ENCODE results near the gene ANKRD33B.
A peak's percentile ranks its signal among the peaks of the same experiment; 100 is the strongest.
"Not testable (repeated sequence)": the region's sequence is repeated elsewhere in the genome, so short reads cannot be mapped to it uniquely, and the experiment has no call there.

Gene ANKRD33B

GRCh38 chr5:10559151-10559550 lies 4.7 kb upstream of the ANKRD33B start:
- Histone ChIP-seq H3K4me1 (ENCODE audit: insufficient read depth, low read length) (peaks cover 46% of the 10 kb centered on the region), H3K9me3 (ENCODE audit: control insufficient read depth, insufficient read depth, low read length) (no peaks in the 10 kb centered on the region)

GRCh38 chr5:10559871-10560270 lies 4.0 kb upstream of the ANKRD33B start:
- H3K9ac ChIP-seq (ENCODE audit: low read depth, low read length): no peak overlapping the region
- H3K9me3 ChIP-seq (ENCODE audit: control insufficient read depth, insufficient read depth, low read length): no peaks in the 10 kb centered on the region
- H3K4me1 ChIP-seq (ENCODE audit: insufficient read depth, low read length): peaks cover 41% of the 10 kb centered on the region
- H3K36me3 ChIP-seq (ENCODE audit: insufficient read depth, low read length): no peaks in the 10 kb centered on the region

More at GRCh38 chr5:10559151-10559550, 4.7 kb upstream of the ANKRD33B start:
- no peaks in the 10 kb centered on the region for H3K36me3 ChIP-seq (ENCODE audit: insufficient read depth, low read length)
- no peak overlapping the region for H3K9ac ChIP-seq (ENCODE audit: low read depth, low read length)

- H3K4me1 ChIP-seq (ENCODE audit: insufficient read depth, low read length): peaks cover 20% of the 10 kb centered on the region
- no peaks in the 10 kb centered on the region for H3K9me3 ChIP-seq (ENCODE audit: control insufficient read depth, insufficient read depth, low read length)
- H3K9ac ChIP-seq (ENCODE audit: low read depth, low read length): peak overlapping the region; percentile 67; the same call in 1 of the 2 replicates
- H3K36me3 ChIP-seq (ENCODE audit: insufficient read depth, low read length): no peaks in the 10 kb centered on the region
These were observed 1.4 kb upstream of the ANKRD33B start for GRCh38 chr5:10562201-10563109.

GRCh38 chr5:10563110-10563944 lies 543 bp upstream of the ANKRD33B start:
- H3K4me1 ChIP-seq (ENCODE audit: insufficient read depth, low read length): peaks cover 17% of the 10 kb centered on the region; the same call in 1 of the 2 replicates
- peak overlapping the region; percentile 67 for H3K9ac ChIP-seq (ENCODE audit: low read depth, low read length)
- no peaks in the 10 kb centered on the region for H3K9me3 ChIP-seq (ENCODE audit: control insufficient read depth, insufficient read depth, low read length)
- no peaks in the 10 kb centered on the region for H3K36me3 ChIP-seq (ENCODE audit: insufficient read depth, low read length)

- H3K4me1 ChIP-seq (ENCODE audit: insufficient read depth, low read length): peaks cover 11% of the 10 kb centered on the region; the same call in 1 of the 2 replicates
- H3K36me3 ChIP-seq (ENCODE audit: insufficient read depth, low read length): no peaks in the 10 kb centered on the region
- peak overlapping the region; percentile 72 for H3K9ac ChIP-seq (ENCODE audit: low read depth, low read length)
- no peaks in the 10 kb centered on the region for H3K9me3 ChIP-seq (ENCODE audit: control insufficient read depth, insufficient read depth, low read length)
These were observed 1.2 kb downstream of the ANKRD33B start for GRCh38 chr5:10564838-10565784.

- Histone ChIP-seq H3K4me1 (ENCODE audit: insufficient read depth, low read length) (peaks cover 11% of the 10 kb centered on the region; the same call in 1 of the 2 replicates), H3K36me3 (ENCODE audit: insufficient read depth, low read length) (no peaks in the 10 kb centered on the region), H3K9me3 (ENCODE audit: control insufficient read depth, insufficient read depth, low read length) (no peaks in the 10 kb centered on the region), H3K9ac (ENCODE audit: low read depth, low read length) (peak overlapping the region; percentile 72; the same call in 1 of the 2 replicates)
These were observed 2.1 kb downstream of the ANKRD33B start for GRCh38 chr5:10565785-10566542.

GRCh38 chr5:10566543-10567068 lies 2.7 kb downstream of the ANKRD33B start:
- peak overlapping the region; percentile 72; the same call in 1 of the 2 replicates for H3K9ac ChIP-seq (ENCODE audit: low read depth, low read length)
- peaks cover 11% of the 10 kb centered on the region; the same call in 1 of the 2 replicates for H3K4me1 ChIP-seq (ENCODE audit: insufficient read depth, low read length)
- H3K36me3 ChIP-seq (ENCODE audit: insufficient read depth, low read length): no peaks in the 10 kb centered on the region
- H3K9me3 ChIP-seq (ENCODE audit: control insufficient read depth, insufficient read depth, low read length): no peaks in the 10 kb centered on the region

GRCh38 chr5:10567121-10567591 lies 3.3 kb downstream of the ANKRD33B start:
- Histone ChIP-seq H3K36me3 (ENCODE audit: insufficient read depth, low read length) (no peaks in the 10 kb centered on the region), H3K9me3 (ENCODE audit: control insufficient read depth, insufficient read depth, low read length) (no peaks in the 10 kb centered on the region), H3K9ac (ENCODE audit: low read depth, low read length) (peak overlapping the region; percentile 7; the same call in 1 of the 2 replicates), H3K4me1 (ENCODE audit: insufficient read depth, low read length) (peaks cover 10% of the 10 kb centered on the region; the same call in 1 of the 2 replicates)

- H3K36me3 ChIP-seq (ENCODE audit: insufficient read depth, low read length): no peaks in the 10 kb centered on the region
- H3K9me3 ChIP-seq (ENCODE audit: control insufficient read depth, insufficient read depth, low read length): no peaks in the 10 kb centered on the region
- 0 out of 2 replicates have a peak overlapping the region, but pooled peaks have one; percentile 7 for H3K9ac ChIP-seq (ENCODE audit: low read depth, low read length)
- peaks cover 7% of the 10 kb centered on the region; the same call in 1 of the 2 replicates for H3K4me1 ChIP-seq (ENCODE audit: insufficient read depth, low read length)
These were observed 4.0 kb downstream of the ANKRD33B start for GRCh38 chr5:10567781-10568321.

GRCh38 chr5:10570540-10570939 lies 6.7 kb downstream of the ANKRD33B start:
- H3K4me1 ChIP-seq (ENCODE audit: insufficient read depth, low read length); H3K9ac ChIP-seq (ENCODE audit: low read depth, low read length); H3K36me3 ChIP-seq (ENCODE audit: insufficient read depth, low read length); H3K9me3 ChIP-seq (ENCODE audit: control insufficient read depth, insufficient read depth, low read length): not testable (repeated sequence)

GRCh38 chr5:10572451-10572850 lies 8.6 kb downstream of the ANKRD33B start:
- Histone ChIP-seq H3K9ac (ENCODE audit: low read depth, low read length) (no peak overlapping the region), H3K36me3 (ENCODE audit: insufficient read depth, low read length) (no peaks in the 10 kb centered on the region), H3K4me1 (ENCODE audit: insufficient read depth, low read length) (peaks cover 10% of the 10 kb centered on the region), H3K9me3 (ENCODE audit: control insufficient read depth, insufficient read depth, low read length) (no peaks in the 10 kb centered on the region)

- H3K4me1 ChIP-seq (ENCODE audit: insufficient read depth, low read length): peaks cover 16% of the 10 kb centered on the region
- no peak overlapping the region for H3K9ac ChIP-seq (ENCODE audit: low read depth, low read length)
- no peaks in the 10 kb centered on the region for H3K9me3 ChIP-seq (ENCODE audit: control insufficient read depth, insufficient read depth, low read length)
- no peaks in the 10 kb centered on the region for H3K36me3 ChIP-seq (ENCODE audit: insufficient read depth, low read length)
These were observed 9.7 kb downstream of the ANKRD33B start for GRCh38 chr5:10573487-10574145.

All from ES-I3 (cell line).